Measurements from ENCODE around the gene GLIS1. TPM values are rescaled to one million over a fixed set of nuclear protein-coding genes. Genes with fewer than 3 reads are reported as not detected.

The GLIS1 gene
- total RNA-seq, 1 donor from 2014 or later: not detected

DNA sequence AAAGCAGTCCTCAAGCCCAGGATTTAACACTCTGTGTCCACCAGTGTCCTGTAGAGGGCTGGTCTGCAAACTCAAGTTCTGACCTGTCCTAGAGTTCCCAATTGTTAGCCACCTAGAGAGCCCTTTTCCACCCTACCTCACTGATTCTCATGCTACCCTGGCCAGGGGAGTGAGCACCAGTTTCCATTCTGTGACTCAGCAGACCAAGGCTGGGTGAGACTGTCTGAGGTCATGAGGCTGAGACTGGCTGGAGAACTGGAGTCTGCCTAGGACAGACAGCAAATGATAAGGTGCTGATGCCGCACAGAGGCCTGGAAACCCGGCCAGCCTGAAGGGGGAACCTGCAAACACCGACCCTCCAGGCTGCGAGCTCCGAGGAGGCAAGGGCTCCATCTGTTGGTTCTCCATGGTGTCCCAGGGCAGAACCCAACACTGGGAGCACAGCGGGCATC is 13.7 kb downstream of the GLIS1 start:
- Histone ChIP-seq H3K27ac (no peak overlapping the region), H3K36me3 (no peaks in the 10 kb centered on the region), H3K4me3 (no peak overlapping the region), H3K4me1 (no peaks in the 10 kb centered on the region), H3K27me3 (no peaks in the 10 kb centered on the region), H3K9me3 (no peaks in the 10 kb centered on the region)
- no peak for DNase-seq (ENCODE audit: low spot score in 2 of 2)
- TF ChIP-seq, protein P1, sequence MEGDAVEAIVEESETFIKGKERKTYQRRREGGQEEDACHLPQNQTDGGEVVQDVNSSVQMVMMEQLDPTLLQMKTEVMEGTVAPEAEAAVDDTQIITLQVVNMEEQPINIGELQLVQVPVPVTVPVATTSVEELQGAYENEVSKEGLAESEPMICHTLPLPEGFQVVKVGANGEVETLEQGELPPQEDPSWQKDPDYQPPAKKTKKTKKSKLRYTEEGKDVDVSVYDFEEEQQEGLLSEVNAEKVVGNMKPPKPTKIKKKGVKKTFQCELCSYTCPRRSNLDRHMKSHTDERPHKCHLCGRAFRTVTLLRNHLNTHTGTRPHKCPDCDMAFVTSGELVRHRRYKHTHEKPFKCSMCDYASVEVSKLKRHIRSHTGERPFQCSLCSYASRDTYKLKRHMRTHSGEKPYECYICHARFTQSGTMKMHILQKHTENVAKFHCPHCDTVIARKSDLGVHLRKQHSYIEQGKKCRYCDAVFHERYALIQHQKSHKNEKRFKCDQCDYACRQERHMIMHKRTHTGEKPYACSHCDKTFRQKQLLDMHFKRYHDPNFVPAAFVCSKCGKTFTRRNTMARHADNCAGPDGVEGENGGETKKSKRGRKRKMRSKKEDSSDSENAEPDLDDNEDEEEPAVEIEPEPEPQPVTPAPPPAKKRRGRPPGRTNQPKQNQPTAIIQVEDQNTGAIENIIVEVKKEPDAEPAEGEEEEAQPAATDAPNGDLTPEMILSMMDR (IDR thresholded peaks at IDR 0.05): no peak
- intact Hi-C loops (cut with DNase I): no loop called here

DNA sequence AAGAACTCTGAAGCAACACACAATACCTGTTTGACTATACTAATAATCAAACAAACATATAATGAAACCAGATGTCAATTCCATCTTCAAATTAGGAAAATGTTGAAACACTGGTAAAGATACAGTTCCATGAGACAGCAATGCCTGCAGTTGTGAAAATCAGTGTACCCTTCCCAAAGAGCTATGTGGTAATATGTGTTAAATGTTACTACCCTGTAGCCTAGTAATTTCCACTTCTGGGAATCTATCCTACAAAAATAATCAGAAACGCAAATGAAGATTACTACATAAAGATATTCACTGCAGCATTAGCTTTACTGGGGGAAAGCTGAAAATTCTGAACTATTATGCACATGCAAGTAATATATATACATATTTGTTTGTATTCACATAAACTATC is 16.9 kb downstream of the GLIS1 start:
- H3K4me1 ChIP-seq: no peaks in the 10 kb centered on the region
- no peak overlapping the region for H3K4me3 ChIP-seq
- H3K9me3 ChIP-seq: no peaks in the 10 kb centered on the region
- DNase-seq (ENCODE audit: low spot score in 2 of 2): no peak
- intact Hi-C loops (cut with DNase I): no loop called here
- H3K27me3 ChIP-seq: no peaks in the 10 kb centered on the region
- H3K27ac ChIP-seq: no peak overlapping the region
- TF ChIP-seq, protein P1 (IDR thresholded peaks at IDR 0.05): no peak
- no peaks in the 10 kb centered on the region for H3K36me3 ChIP-seq

DNA sequence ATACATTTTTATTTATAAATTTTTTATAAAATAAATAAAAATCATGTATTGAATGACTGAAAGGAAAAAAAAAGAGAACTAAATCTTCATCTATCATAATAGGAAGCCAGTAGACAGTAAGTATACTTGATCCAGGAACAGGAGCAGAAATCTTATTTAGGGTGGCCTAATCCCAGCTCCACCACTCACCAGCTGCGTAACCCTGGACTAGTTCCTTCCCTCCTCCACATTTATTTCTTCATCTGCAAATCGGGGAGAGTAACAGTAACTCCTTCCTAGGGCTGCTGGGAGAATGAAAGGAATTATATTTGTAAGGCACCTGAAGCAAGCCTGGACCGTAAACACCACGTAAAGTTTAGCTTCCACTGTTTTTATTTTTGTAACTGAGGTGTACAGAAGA is 17.9 kb downstream of the GLIS1 start:
- H3K9me3 ChIP-seq: no peaks in the 10 kb centered on the region
- TF ChIP-seq, protein P1 (IDR thresholded peaks at IDR 0.05): no peak
- H3K27ac ChIP-seq: no peak overlapping the region
- no peaks in the 10 kb centered on the region for H3K27me3 ChIP-seq
- no peak for DNase-seq (ENCODE audit: low spot score in 2 of 2)
- H3K4me1 ChIP-seq: no peaks in the 10 kb centered on the region
- no peak overlapping the region for H3K4me3 ChIP-seq
- intact Hi-C loops (cut with DNase I): no loop called here
- H3K36me3 ChIP-seq: no peaks in the 10 kb centered on the region

DNA sequence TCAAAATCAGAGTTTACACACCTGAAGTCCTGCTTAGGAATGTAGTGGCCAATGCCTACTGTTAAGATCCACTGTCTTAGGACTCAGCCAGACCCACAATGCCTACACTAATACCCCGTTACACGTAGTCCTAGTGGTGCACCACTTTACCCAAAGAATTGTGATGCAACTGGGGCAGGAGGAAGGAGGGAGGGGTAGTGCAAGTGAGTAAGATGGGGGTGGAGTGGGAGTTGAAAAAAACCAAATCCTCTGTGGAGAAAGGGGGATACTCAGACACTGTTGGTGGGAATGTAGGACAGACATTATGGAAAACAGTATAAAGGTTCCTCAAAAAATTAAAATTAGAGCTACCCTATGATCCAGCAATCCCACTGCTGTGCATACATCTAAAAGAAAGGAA is 19.5 kb downstream of the GLIS1 start:
- no peak overlapping the region for H3K27ac ChIP-seq
- TF ChIP-seq, protein P1 (IDR thresholded peaks at IDR 0.05): no peak
- intact Hi-C loops (cut with DNase I): no loop called here
- H3K4me1 ChIP-seq: no peaks in the 10 kb centered on the region
- DNase-seq (ENCODE audit: low spot score in 2 of 2): no peak
- H3K9me3 ChIP-seq: no peaks in the 10 kb centered on the region
- H3K36me3 ChIP-seq: no peaks in the 10 kb centered on the region
- no peak overlapping the region for H3K4me3 ChIP-seq
- H3K27me3 ChIP-seq: no peaks in the 10 kb centered on the region

DNA sequence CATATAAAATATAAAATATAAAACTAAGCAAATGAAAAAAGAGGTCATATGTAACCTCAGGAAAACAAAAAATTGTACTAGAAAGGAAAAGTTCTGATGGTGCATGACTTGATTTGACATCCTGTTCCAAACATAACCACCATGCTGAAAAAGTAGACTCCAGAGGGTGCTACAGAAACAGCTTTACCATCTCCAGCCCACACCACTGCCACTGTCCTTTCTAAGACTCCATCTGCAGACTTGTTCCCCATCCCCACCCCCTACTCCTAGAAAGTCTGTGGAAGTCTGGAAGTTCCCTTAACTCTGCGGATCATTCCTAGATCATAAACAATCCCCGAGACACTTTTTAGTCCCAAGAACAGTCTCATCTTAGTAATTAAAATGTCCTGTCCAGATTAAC is 20.5 kb downstream of the GLIS1 start:
- Histone ChIP-seq H3K36me3 (no peaks in the 10 kb centered on the region), H3K4me1 (no peaks in the 10 kb centered on the region), H3K27me3 (no peaks in the 10 kb centered on the region), H3K9me3 (no peaks in the 10 kb centered on the region), H3K27ac (no peak overlapping the region), H3K4me3 (no peak overlapping the region)
- intact Hi-C loops (cut with DNase I): no loop called here
- TF ChIP-seq, protein P1 (IDR thresholded peaks at IDR 0.05): no peak
- DNase-seq (ENCODE audit: low spot score in 2 of 2): no peak
